GM23338 (cell line): ENCODE measurements around the gene SERPINB12. TPM values are rescaled to one million over a fixed set of nuclear protein-coding genes. Genes with fewer than 3 reads are reported as not detected.

Experiments
- ATAC-seq: fragments of 200-7000 bp; cut with Tn5 transposase; 3 replicates; pipeline ENCODE4 v1.9.1; 2020
- DNase-seq: peaks from one replicate; pipeline ENCODE4 v3.0.0-alpha.2; 2015; ENCODE audit warnings: low spot score
- H2AFZ ChIP-seq: fragments of 200-600 bp; sonication (generic); 2 replicates; pipeline ENCODE4 v1.8.0; 2016; ENCODE audit warnings: antibody characterized with exemption, mild to moderate bottlenecking, moderate library complexity
- H3F3A ChIP-seq: fragments of 200-600 bp; sonication (generic); replicated peaks from 2 replicates; pipeline ENCODE4 v1.8.0; 2017; ENCODE audit warnings: antibody characterized with exemption, mixed run types, low read depth
- H3K27ac ChIP-seq: fragments of 200-600 bp; sonication (generic); 2 replicates; pipeline ENCODE4 v1.6.1; 2016; ENCODE audit warnings: low read depth
- H3K27me3 ChIP-seq: fragments of 200-600 bp; sonication (generic); 2 replicates; pipeline ENCODE4 v1.8.0; 2016; ENCODE audit warnings: mild to moderate bottlenecking, mixed run types, moderate library complexity; ENCODE audit not compliant: insufficient read depth
- H3K36me3 ChIP-seq: fragments of 200-600 bp; sonication (generic); 2 replicates; pipeline ENCODE4 v1.8.0; 2016; ENCODE audit warnings: mild to moderate bottlenecking; ENCODE audit not compliant: insufficient read depth
- H3K4me1 ChIP-seq: fragments of 200-600 bp; sonication (generic); 2 replicates; pipeline ENCODE4 v1.8.0; 2016; ENCODE audit warnings: mild to moderate bottlenecking, moderate library complexity; ENCODE audit not compliant: insufficient read depth
- H3K4me2 ChIP-seq: fragments of 200-600 bp; sonication (generic); 2 replicates; pipeline ENCODE4 v1.7.1; 2017; ENCODE audit warnings: mixed run types
- H3K4me3 ChIP-seq: fragments of 200-600 bp; sonication (generic); 2 replicates; pipeline ENCODE4 v1.6.1; 2016; ENCODE audit warnings: mixed run types
- H3K79me2 ChIP-seq: fragments of 200-600 bp; sonication (generic); replicated peaks from 2 replicates; pipeline ENCODE4 v1.8.0; 2017; ENCODE audit warnings: mild to moderate bottlenecking; ENCODE audit not compliant: insufficient read depth
- H3K9me2 ChIP-seq: fragments of 200-600 bp; sonication (generic); 2 replicates; pipeline ENCODE4 v1.8.0; 2017; ENCODE audit not compliant: insufficient read depth
- H4K20me1 ChIP-seq: fragments of 200-600 bp; sonication (generic); replicated peaks from 2 replicates; pipeline ENCODE4 v1.8.0; 2017; ENCODE audit warnings: mild to moderate bottlenecking; ENCODE audit not compliant: insufficient read depth
- H3K27ac Mint-ChIP-seq: 2 replicates; pipeline ENCODE4 v1.8.0; 2020; ENCODE audit warnings: inconsistent platforms, mild to moderate bottlenecking, moderate library complexity, mixed read lengths
- H3K27me3 Mint-ChIP-seq: 3 replicates; pipeline ENCODE4 v1.8.0; 2022; ENCODE audit warnings: low read depth, mild to moderate bottlenecking, moderate library complexity, mixed read lengths, inconsistent platforms; ENCODE audit not compliant: insufficient read depth, poor library complexity
- H3K36me3 Mint-ChIP-seq: 3 replicates; pipeline ENCODE4 v1.8.0; 2021; ENCODE audit warnings: low read depth, mild to moderate bottlenecking, inconsistent platforms, moderate library complexity, mixed read lengths
- H3K4me1 Mint-ChIP-seq: 3 replicates; pipeline ENCODE4 v1.8.0; 2020; ENCODE audit warnings: mild to moderate bottlenecking, inconsistent platforms, mixed read lengths
- H3K4me3 Mint-ChIP-seq: 3 replicates; pipeline ENCODE4 v1.8.0; 2021; ENCODE audit warnings: moderate library complexity, mild to moderate bottlenecking, inconsistent platforms, mixed read lengths
- H3K9me3 Mint-ChIP-seq: 3 replicates; pipeline ENCODE4 v1.8.0; 2020; ENCODE audit warnings: moderate library complexity, mild to moderate bottlenecking, inconsistent platforms, mixed read lengths
- CREB1 ChIP-seq: fragments of 250-450 bp; sonication (Bioruptor Pico); IDR thresholded peaks from 2 replicates; pipeline ENCODE4 v1.5.0; 2020; ENCODE audit warnings: low read depth, mild to moderate bottlenecking, moderate library complexity
- ETS1 ChIP-seq: IDR thresholded peaks from 2 replicates; pipeline ENCODE4 v1.6.1; 2016; ENCODE audit warnings: antibody characterized with exemption
- JUNB ChIP-seq: IDR thresholded peaks from one replicate; pipeline ENCODE4 v1.6.1; 2016; ENCODE audit warnings: antibody characterized with exemption; ENCODE audit not compliant: unreplicated experiment
- NANOG ChIP-seq: IDR thresholded peaks from 2 replicates; pipeline ENCODE4 v1.6.1; 2016; ENCODE audit warnings: antibody characterized with exemption, borderline replicate concordance
- STAT1 ChIP-seq: IDR thresholded peaks from one replicate; pipeline ENCODE4 v1.6.1; 2016; ENCODE audit warnings: antibody characterized with exemption; ENCODE audit not compliant: unreplicated experiment
- ZNF331 ChIP-seq: fragments of 250-450 bp; sonication (Bioruptor Pico); IDR thresholded peaks from 2 replicates; pipeline ENCODE4 v1.5.0; 2020; ENCODE audit warnings: low read depth, mild to moderate bottlenecking, moderate library complexity
- ZNF462 ChIP-seq: fragments of 250-450 bp; sonication (Bioruptor Pico); IDR thresholded peaks from 2 replicates; pipeline ENCODE4 v1.5.0; 2020; ENCODE audit warnings: mild to moderate bottlenecking, moderate library complexity
- polyA plus RNA-seq: library from polyadenylated mRNA; unstranded; fragments of >200 nt; fragmentation: Nextera tagmentation; extraction: Ambion mirVana; gene quantifications from 2 replicates; pipeline ENCODE4 v1.2.1, GENCODE V29; 2016
- total RNA-seq: library from RNA; depleted of rRNA; stranded (reverse); fragments of >200 nt; shearing (Covaris generic); gene quantifications from 2 replicates; pipeline ENCODE4 v1.2.3, GENCODE V29; 2014

Gene SERPINB12
- total and polyA plus RNA-seq, 2 experiments from 2014 or later: not detected

GRCh38 chr18:63588909-63589308 is 46.7 kb downstream of the SERPINB12 start (continued):
- TF ChIP-seq ZNF462 (CRISPR knock-in tag) (no peak), STAT1 (no peak), ZNF331 (CRISPR knock-in tag) (no peak)

- Histone ChIP-seq H3K4me1 (no peaks in the 10 kb centered on the region), H3K9me2 (no peaks in the 10 kb centered on the region; the same call in 1 of the 2 replicates), H3F3A (no peaks in the 10 kb centered on the region), H3K27ac (no peak overlapping the region), H3K27me3 (no peaks in the 10 kb centered on the region), H3K4me3 (no peak overlapping the region), H2AFZ (no peak overlapping the region), H3K4me2 (no peak overlapping the region), H3K36me3 (no peaks in the 10 kb centered on the region), H4K20me1 (no peaks in the 10 kb centered on the region), H3K79me2 (no peaks in the 10 kb centered on the region)
- Mint-ChIP-seq H3K4me3 (no peak overlapping the region), H3K9me3 (no peaks in the 10 kb centered on the region), H3K27ac (no peak overlapping the region), H3K4me1 (no peaks in the 10 kb centered on the region), H3K27me3 (peaks cover 5% of the 10 kb centered on the region), H3K36me3 (no peaks in the 10 kb centered on the region)
- no peak for TF ChIP-seq STAT1
- no peak for TF ChIP-seq NANOG
- no peak for TF ChIP-seq JUNB
- no peak for TF ChIP-seq ZNF331 (CRISPR knock-in tag)
- no peak for TF ChIP-seq CREB1
- no peak for TF ChIP-seq ETS1
- DNase-seq: no peak
- ATAC-seq: no peak
Measured at GRCh38 chr18:63590373-63590772, 48.2 kb downstream of the SERPINB12 start.
